IMR-90 (cell line): ENCODE results near the gene PKIG. TPM values are rescaled to one million over a fixed set of nuclear protein-coding genes. Genes with fewer than 3 reads are reported as not detected.

Experiments used
- ATAC-seq: fragments of 200-7000 bp; cut with Tn5 transposase; 2 replicates; pipeline ENCODE4 v1.9.1; 2020; ENCODE audit warnings: low read depth, mild to moderate bottlenecking, moderate library complexity
- BruUV-seq: library from RNA; stranded (reverse); fragments of 400-500 nt; replicated peaks from 2 replicates; lab custom pipeline; 2021; lab: Mats Ljungman, UMichigan
- CTCF ChIA-PET: fragments of 300-600 bp; formaldehyde crosslinking; extraction: SDS; loops from one replicate; lab custom pipeline; 2021; ENCODE audit warnings: antibody characterized with exemption; lab: Yijun Ruan, JAX
- POLR2A ChIA-PET: fragments of 300-600 bp; sonication (Branson Sonifier 250); formaldehyde crosslinking; loops from one replicate; lab custom pipeline; 2022; ENCODE audit warnings: antibody characterized with exemption; ENCODE audit not compliant: unreplicated experiment; lab: Charles Lee
- DNase-seq: peaks from one replicate; pipeline ENCODE4 v3.0.0; 2013
- H2AFZ ChIP-seq: replicated peaks from 2 replicates; pipeline ENCODE3; 2013; ENCODE audit warnings: low read length, mild to moderate bottlenecking; ENCODE audit not compliant: poor library complexity
- H2AK5ac ChIP-seq: 2 replicates; pipeline ENCODE4 v1.6.1; 2013; ENCODE audit warnings: low read depth, low read length, inconsistent platforms
- H2AK9ac ChIP-seq: replicated peaks from 2 replicates; pipeline ENCODE3; 2013; ENCODE audit warnings: mild to moderate bottlenecking, low read depth, low read length, moderate library complexity; ENCODE audit not compliant: poor library complexity
- H2BK120ac ChIP-seq: 2 replicates; pipeline ENCODE4 v1.6.1; 2013; ENCODE audit warnings: low read depth, low read length, inconsistent platforms
- H2BK15ac ChIP-seq: 3 replicates; pipeline ENCODE4 v1.6.1; 2013; ENCODE audit warnings: low read depth, low read length, inconsistent platforms
- H2BK20ac ChIP-seq: 2 replicates; pipeline ENCODE4 v1.6.1; 2013; ENCODE audit warnings: low read depth, mild to moderate bottlenecking, inconsistent platforms, low read length, moderate library complexity
- H2BK5ac ChIP-seq: 2 replicates; pipeline ENCODE4 v1.6.1; 2013; ENCODE audit warnings: mild to moderate bottlenecking, low read depth, low read length, inconsistent platforms; ENCODE audit not compliant: poor library complexity, severe bottlenecking
- H3K14ac ChIP-seq: replicated peaks from 2 replicates; pipeline ENCODE4 v1.6.1; 2013; ENCODE audit warnings: low read depth, low read length, inconsistent platforms
- H3K18ac ChIP-seq: 2 replicates; pipeline ENCODE4 v1.6.1; 2013; ENCODE audit warnings: low read depth, low read length, control low read depth
- H3K23ac ChIP-seq: 2 replicates; pipeline ENCODE4 v1.6.1; 2013; ENCODE audit warnings: low read depth, low read length, inconsistent platforms
- H3K27ac ChIP-seq: 2 replicates; pipeline ENCODE4 v1.5.1; 2013; ENCODE audit warnings: mild to moderate bottlenecking, control low read depth, low read length; ENCODE audit not compliant: insufficient read depth
- H3K27me3 ChIP-seq: 2 replicates; pipeline ENCODE4 v1.6.1; 2013; ENCODE audit warnings: low read length; ENCODE audit not compliant: control insufficient read depth, insufficient read depth
- H3K36me3 ChIP-seq: 2 replicates; pipeline ENCODE4 v1.6.1; 2013; ENCODE audit warnings: low read length, mixed read lengths; ENCODE audit not compliant: control insufficient read depth, insufficient read depth
- H3K4ac ChIP-seq: 2 replicates; pipeline ENCODE4 v1.6.1; 2013; ENCODE audit warnings: low read depth, low read length, inconsistent platforms
- H3K4me1 ChIP-seq: 2 replicates; pipeline ENCODE4 v1.6.1; 2013; ENCODE audit warnings: low read length, mixed read lengths; ENCODE audit not compliant: control insufficient read depth, insufficient read depth
- H3K4me2 ChIP-seq: 2 replicates; pipeline ENCODE4 v1.6.1; 2013; ENCODE audit warnings: low read depth, mild to moderate bottlenecking, control low read depth, low read length, moderate library complexity
- H3K4me3 ChIP-seq: 2 replicates; pipeline ENCODE4 v1.5.1; 2013; ENCODE audit warnings: low read depth, mild to moderate bottlenecking, control low read depth, low read length, moderate library complexity; ENCODE audit not compliant: insufficient read depth
- H3K56ac ChIP-seq: 2 replicates; pipeline ENCODE4 v1.6.1; 2013; ENCODE audit warnings: low read length, inconsistent platforms; ENCODE audit not compliant: insufficient read depth; ENCODE audit errors: extremely low read depth
- H3K79me1 ChIP-seq, 2 experiments: 2 replicates each; pipeline ENCODE4 v1.6.1; 2013; ENCODE audit warnings: low read length in 2 of 2, inconsistent platforms in 1 of 2, low read depth in 1 of 2
- H3K9ac ChIP-seq: 2 replicates; pipeline ENCODE4 v1.6.1; 2013; ENCODE audit warnings: low read depth, low read length, control low read depth
- H3K9me1 ChIP-seq: 2 replicates; pipeline ENCODE4 v1.6.1; 2013; ENCODE audit warnings: low read length, inconsistent platforms; ENCODE audit not compliant: insufficient read depth
- H3K9me3 ChIP-seq: 2 replicates; pipeline ENCODE4 v1.6.1; 2013; ENCODE audit warnings: low read length; ENCODE audit not compliant: control insufficient read depth, insufficient read depth
- H4K20me1 ChIP-seq: 2 replicates; pipeline ENCODE4 v1.6.1; 2013; ENCODE audit warnings: low read length, inconsistent platforms; ENCODE audit not compliant: insufficient read depth
- H4K5ac ChIP-seq: 2 replicates; pipeline ENCODE4 v1.6.1; 2013; ENCODE audit warnings: mild to moderate bottlenecking, low read depth, low read length, control low read depth
- H4K8ac ChIP-seq, 2 experiments: 2 replicates each; pipeline ENCODE4 v1.6.1; 2013; ENCODE audit warnings: low read depth in 2 of 2, low read length in 2 of 2, control low read depth in 1 of 2, inconsistent platforms in 1 of 2
- H4K91ac ChIP-seq: 2 replicates; pipeline ENCODE4 v1.6.1; 2013; ENCODE audit warnings: low read depth, low read length, inconsistent platforms; ENCODE audit not compliant: insufficient read depth
- BHLHE40 ChIP-seq: fragments of 150-350 bp; IDR thresholded peaks from 2 replicates; pipeline ENCODE4 v1.6.1; 2016; ENCODE audit warnings: mild to moderate bottlenecking, low read depth, low read length
- CEBPB ChIP-seq: IDR thresholded peaks from 2 replicates; pipeline ENCODE4 v1.6.1; 2012; ENCODE audit warnings: low read depth, low read length, improper control_type of control experiment
- CHD1 ChIP-seq: IDR thresholded peaks from 2 replicates; pipeline ENCODE4 v1.6.1; 2012; ENCODE audit warnings: low read depth, low read length, improper control_type of control experiment
- FOS ChIP-seq: fragments of 150-350 bp; IDR thresholded peaks from 2 replicates; pipeline ENCODE4 v1.6.1; 2016; ENCODE audit warnings: low read depth, low read length
- MAFK ChIP-seq: IDR thresholded peaks from 2 replicates; pipeline ENCODE4 v1.6.1; 2012; ENCODE audit warnings: low read depth, low read length, improper control_type of control experiment
- MAZ ChIP-seq: IDR thresholded peaks from 2 replicates; pipeline ENCODE4 v1.6.1; 2012; ENCODE audit warnings: low read depth, mild to moderate bottlenecking, low read length, improper control_type of control experiment, moderate library complexity, borderline replicate concordance
- MXI1 ChIP-seq: IDR thresholded peaks from 2 replicates; pipeline ENCODE4 v1.6.1; 2012; ENCODE audit warnings: low read depth, mild to moderate bottlenecking, low read length, moderate library complexity, borderline replicate concordance
- NFE2L2 ChIP-seq: fragments of 150-350 bp; IDR thresholded peaks from 2 replicates; pipeline ENCODE4 v1.6.1; 2016; ENCODE audit warnings: low read depth, mild to moderate bottlenecking, low read length
- POLR2A ChIP-seq: IDR thresholded peaks from 2 replicates; pipeline ENCODE4 v1.6.1; 2012; ENCODE audit warnings: mild to moderate bottlenecking, low read depth, low read length
- RAD21 ChIP-seq: IDR thresholded peaks from 2 replicates; pipeline ENCODE4 v1.6.1; 2012; ENCODE audit warnings: low read length, improper control_type of control experiment
- RCOR1 ChIP-seq: IDR thresholded peaks from 2 replicates; pipeline ENCODE4 v1.6.1; 2012; ENCODE audit warnings: mild to moderate bottlenecking, low read length, improper control_type of control experiment; ENCODE audit not compliant: insufficient replicate concordance
- RFX5 ChIP-seq: IDR thresholded peaks from 2 replicates; pipeline ENCODE4 v1.8.0; 2012; ENCODE audit warnings: low read depth, mild to moderate bottlenecking, low read length, moderate library complexity
- SMC3 ChIP-seq: fragments of 150-350 bp; IDR thresholded peaks from 2 replicates; pipeline ENCODE4 v1.6.1; 2016; ENCODE audit warnings: low read depth, mild to moderate bottlenecking, antibody characterized with exemption, low read length, moderate library complexity
- WGBS, 2 experiments: methylation state at CpG; one replicate each; pipeline versions ENCODE4 v1.1.5 to v1.1.7; 2013; ENCODE audit warnings: missing lambda C conversion rate in 2 of 2; ENCODE audit not compliant: insufficient read length in 1 of 2; ENCODE audit errors: extremely low coverage in 2 of 2; 5-methylcytosine and 5-hydroxymethylcytosine counted together
- dilution Hi-C: fragments of 300-500 bp; cut with HindIII; formaldehyde crosslinking; loops from one replicate; pipeline ENCODE4 v1.14.3; 2018; ENCODE audit warnings: low sequenced_read_pairs; ENCODE audit not compliant: unreplicated experiment
- in situ Hi-C: fragments of 300-500 bp; cut with MboI; formaldehyde crosslinking; loops from 3 replicates; pipeline ENCODE4 v1.14.3; 2019; ENCODE audit warnings: low sequenced_read_pairs, inconsistent platforms, mixed read lengths
- intact Hi-C: fragments of 100-400 bp; cut with micrococcal nuclease; formaldehyde crosslinking; loops from 2 replicates; pipeline ENCODE4 v1.10.0; 2022
- polyA plus RNA-seq, 3 experiments: library from polyadenylated mRNA; depleted of rRNA; stranded (reverse); fragments of >200 nt; gene quantifications; 2 replicates each; pipeline ENCODE4 v1.2.3, GENCODE V29; 2012; ENCODE audit warnings: low replicate concordance in 1 of 3
- total RNA-seq: library from RNA; depleted of rRNA; stranded (reverse); fragments of >200 nt; gene quantifications from 2 replicates; pipeline ENCODE4 v1.2.3, GENCODE V29; 2012
- TF ChIP-seq, protein P1 (sequence below): fragments of 150-350 bp; IDR thresholded peaks from 2 replicates; pipeline ENCODE4 v1.6.1; 2016; ENCODE audit warnings: low read depth, mild to moderate bottlenecking, low read length, moderate library complexity, borderline replicate concordance
- TF ChIP-seq, protein P2 (sequence below): fragments of 150-350 bp; IDR thresholded peaks from 2 replicates; pipeline ENCODE4 v1.6.1; 2017; ENCODE audit warnings: mild to moderate bottlenecking, antibody characterized with exemption, low read length, low read depth
- TF ChIP-seq, protein P3 (sequence below): conservative IDR thresholded peaks from 2 replicates; pipeline ENCODE4 v1.5.1; 2012; ENCODE audit warnings: mild to moderate bottlenecking, low read depth, low read length, improper control_type of control experiment

Gene PKIG
- total and polyA plus RNA-seq, 2 of the 4 experiments (the other 2 are of a cell fraction), result 78.3 to 89.6 TPM

DNA sequence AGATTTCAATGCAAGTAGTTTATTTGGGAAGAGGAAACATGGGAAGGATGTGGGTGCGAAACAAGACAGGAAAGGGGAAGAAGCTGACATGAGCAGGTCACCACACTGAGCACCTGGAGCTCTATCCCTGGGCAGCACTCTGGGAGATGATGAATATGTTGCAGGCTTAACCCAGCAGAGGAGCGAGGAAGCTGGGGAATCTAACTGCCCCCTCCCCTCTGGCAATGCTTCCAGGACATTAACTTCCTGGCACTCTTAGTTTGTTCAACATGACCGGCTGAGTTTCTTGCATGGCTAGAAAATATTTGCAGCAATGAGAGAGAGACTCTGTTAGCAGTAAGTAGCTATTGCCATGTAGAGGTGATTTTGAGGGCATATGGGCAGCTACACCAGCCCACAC is 74.1 kb downstream of the PKIG start:
- Histone ChIP-seq H2AFZ (no peak overlapping the region), H3K4me3 (no peak overlapping the region), H3K4ac (no peak overlapping the region), H3K36me3 (no peaks in the 10 kb centered on the region), H2BK15ac (no peak overlapping the region), H4K91ac (no peak overlapping the region), H4K20me1 (no peaks in the 10 kb centered on the region), H3K4me1 (no peaks in the 10 kb centered on the region; the same call in 1 of the 2 replicates), H3K9me3 (peaks cover 16% of the 10 kb centered on the region), H2AK9ac (no peak overlapping the region), H3K9me1 (no peaks in the 10 kb centered on the region; the same call in 1 of the 2 replicates), H3K18ac (no peak overlapping the region), H3K9ac (no peak overlapping the region), H3K27ac (no peak overlapping the region), H3K27me3 (peaks cover 44% of the 10 kb centered on the region), H3K56ac (no peak overlapping the region), H2BK5ac (no peak overlapping the region), H3K23ac (no peak overlapping the region), H2BK120ac (no peak overlapping the region), H3K4me2 (no peak overlapping the region), H2BK20ac (no peak overlapping the region), H3K14ac (no peak overlapping the region), H4K8ac (no peak overlapping the region), H4K5ac (no peak overlapping the region), H3K79me1 (no peaks in the 10 kb centered on the region), H2AK5ac (no peak overlapping the region)
- POLR2A ChIA-PET, result no interaction called here
- in situ Hi-C loops (no loop called here), intact Hi-C loops (no loop called here), dilution Hi-C loops (no loop called here)
- ATAC-seq (no peak), DNase-seq (no peak)
- CTCF ChIA-PET, result interaction anchor here (0.6 kb wide), 1 partner anchor 131 kb away, joined by 5 read pairs; no protein-coding TSS in a partner anchor
- no TSS peak for BruUV-seq
- 71% methylated on average over 1 of the region's 3 CpGs; no CpG with 5 or more reads in 1 of the 2 experiments for WGBS, 2 experiments
- TF ChIP-seq CHD1 (no peak), RFX5 (no peak), CEBPB (no peak), MXI1 (no peak), MAFK (no peak), FOS (no peak), RAD21 (no peak), NFE2L2 (no peak), BHLHE40 (no peak), SMC3 (no peak), POLR2A (no peak), MAZ (no peak), RCOR1 (no peak)
- TF ChIP-seq, protein P1, sequence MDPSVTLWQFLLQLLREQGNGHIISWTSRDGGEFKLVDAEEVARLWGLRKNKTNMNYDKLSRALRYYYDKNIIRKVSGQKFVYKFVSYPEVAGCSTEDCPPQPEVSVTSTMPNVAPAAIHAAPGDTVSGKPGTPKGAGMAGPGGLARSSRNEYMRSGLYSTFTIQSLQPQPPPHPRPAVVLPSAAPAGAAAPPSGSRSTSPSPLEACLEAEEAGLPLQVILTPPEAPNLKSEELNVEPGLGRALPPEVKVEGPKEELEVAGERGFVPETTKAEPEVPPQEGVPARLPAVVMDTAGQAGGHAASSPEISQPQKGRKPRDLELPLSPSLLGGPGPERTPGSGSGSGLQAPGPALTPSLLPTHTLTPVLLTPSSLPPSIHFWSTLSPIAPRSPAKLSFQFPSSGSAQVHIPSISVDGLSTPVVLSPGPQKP, result no peak
- TF ChIP-seq, protein P2, sequence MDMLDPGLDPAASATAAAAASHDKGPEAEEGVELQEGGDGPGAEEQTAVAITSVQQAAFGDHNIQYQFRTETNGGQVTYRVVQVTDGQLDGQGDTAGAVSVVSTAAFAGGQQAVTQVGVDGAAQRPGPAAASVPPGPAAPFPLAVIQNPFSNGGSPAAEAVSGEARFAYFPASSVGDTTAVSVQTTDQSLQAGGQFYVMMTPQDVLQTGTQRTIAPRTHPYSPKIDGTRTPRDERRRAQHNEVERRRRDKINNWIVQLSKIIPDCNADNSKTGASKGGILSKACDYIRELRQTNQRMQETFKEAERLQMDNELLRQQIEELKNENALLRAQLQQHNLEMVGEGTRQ, result no peak
- TF ChIP-seq, protein P3, sequence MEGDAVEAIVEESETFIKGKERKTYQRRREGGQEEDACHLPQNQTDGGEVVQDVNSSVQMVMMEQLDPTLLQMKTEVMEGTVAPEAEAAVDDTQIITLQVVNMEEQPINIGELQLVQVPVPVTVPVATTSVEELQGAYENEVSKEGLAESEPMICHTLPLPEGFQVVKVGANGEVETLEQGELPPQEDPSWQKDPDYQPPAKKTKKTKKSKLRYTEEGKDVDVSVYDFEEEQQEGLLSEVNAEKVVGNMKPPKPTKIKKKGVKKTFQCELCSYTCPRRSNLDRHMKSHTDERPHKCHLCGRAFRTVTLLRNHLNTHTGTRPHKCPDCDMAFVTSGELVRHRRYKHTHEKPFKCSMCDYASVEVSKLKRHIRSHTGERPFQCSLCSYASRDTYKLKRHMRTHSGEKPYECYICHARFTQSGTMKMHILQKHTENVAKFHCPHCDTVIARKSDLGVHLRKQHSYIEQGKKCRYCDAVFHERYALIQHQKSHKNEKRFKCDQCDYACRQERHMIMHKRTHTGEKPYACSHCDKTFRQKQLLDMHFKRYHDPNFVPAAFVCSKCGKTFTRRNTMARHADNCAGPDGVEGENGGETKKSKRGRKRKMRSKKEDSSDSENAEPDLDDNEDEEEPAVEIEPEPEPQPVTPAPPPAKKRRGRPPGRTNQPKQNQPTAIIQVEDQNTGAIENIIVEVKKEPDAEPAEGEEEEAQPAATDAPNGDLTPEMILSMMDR, result no peak
